MCF 10A (cell line): Measurements from ENCODE around the gene PPM1J. TPM values are rescaled to one million over a fixed set of nuclear protein-coding genes. Genes with fewer than 3 reads are reported as not detected.
A peak's percentile ranks its signal among the peaks of the same experiment; 100 is the strongest.

Source experiments
- BruUV-seq: library from RNA; stranded (reverse); fragments of 400-500 nt; replicated peaks from 2 replicates; lab custom pipeline; 2021; lab: Mats Ljungman, UMichigan
- CTCF ChIA-PET: fragments of 300-600 bp; sonication (Branson Sonifier 250); formaldehyde crosslinking; extraction: SDS; loops from one replicate; lab custom pipeline; 2021; ENCODE audit warnings: antibody characterized with exemption, inconsistent platforms; lab: Yijun Ruan, JAX
- POLR2A ChIA-PET: fragments of 300-600, 350-650 bp; sonication (Branson Sonifier 250); formaldehyde crosslinking; extraction: SDS; loops from one replicate; lab custom pipeline; 2020; ENCODE audit warnings: antibody characterized with exemption, inconsistent platforms; lab: Yijun Ruan, JAX
- DNase-seq: peaks from one replicate; pipeline ENCODE4 v3.0.0-alpha.2; 2018; ENCODE audit not compliant: unreplicated experiment
- H3K27ac Mint-ChIP-seq: one replicate; pipeline ENCODE4 v1.8.0; 2022; ENCODE audit warnings: mild to moderate bottlenecking, low read depth, mixed read lengths; ENCODE audit not compliant: unreplicated experiment
- H3K27me3 Mint-ChIP-seq: one replicate; pipeline ENCODE4 v1.8.0; 2022; ENCODE audit warnings: mixed read lengths; ENCODE audit not compliant: insufficient read depth, unreplicated experiment
- H3K36me3 Mint-ChIP-seq: one replicate; pipeline ENCODE4 v1.8.0; 2022; ENCODE audit warnings: mild to moderate bottlenecking, moderate library complexity, mixed read lengths; ENCODE audit not compliant: insufficient read depth, unreplicated experiment
- H3K4me1 Mint-ChIP-seq: one replicate; pipeline ENCODE4 v1.8.0; 2022; ENCODE audit warnings: mixed read lengths; ENCODE audit not compliant: insufficient read depth, unreplicated experiment
- H3K4me3 Mint-ChIP-seq: one replicate; pipeline ENCODE4 v1.8.0; 2022; ENCODE audit warnings: mild to moderate bottlenecking, moderate library complexity, mixed read lengths; ENCODE audit not compliant: unreplicated experiment
- H3K9me3 Mint-ChIP-seq: one replicate; pipeline ENCODE4 v1.8.0; 2022; ENCODE audit warnings: mixed read lengths; ENCODE audit not compliant: unreplicated experiment
- intact Hi-C: fragments of 100-400 bp; cut with micrococcal nuclease; formaldehyde crosslinking; loops from 2 replicates; pipeline ENCODE4 v1.14.1; 2022
- total RNA-seq: library from RNA; stranded (reverse); gene quantifications from 2 replicates; pipeline ENCODE4 v1.2.3, GENCODE V29; 2022
- TF ChIP-seq, protein P1 (sequence below): fragments of 200-600 bp; IDR thresholded peaks from one replicate; pipeline ENCODE4 v1.8.0; 2022; ENCODE audit warnings: antibody characterized with exemption, mild to moderate bottlenecking; ENCODE audit not compliant: unreplicated experiment

Gene PPM1J
- total RNA-seq, 1 experiment from 2014 or later: 1.5 TPM

DNA sequence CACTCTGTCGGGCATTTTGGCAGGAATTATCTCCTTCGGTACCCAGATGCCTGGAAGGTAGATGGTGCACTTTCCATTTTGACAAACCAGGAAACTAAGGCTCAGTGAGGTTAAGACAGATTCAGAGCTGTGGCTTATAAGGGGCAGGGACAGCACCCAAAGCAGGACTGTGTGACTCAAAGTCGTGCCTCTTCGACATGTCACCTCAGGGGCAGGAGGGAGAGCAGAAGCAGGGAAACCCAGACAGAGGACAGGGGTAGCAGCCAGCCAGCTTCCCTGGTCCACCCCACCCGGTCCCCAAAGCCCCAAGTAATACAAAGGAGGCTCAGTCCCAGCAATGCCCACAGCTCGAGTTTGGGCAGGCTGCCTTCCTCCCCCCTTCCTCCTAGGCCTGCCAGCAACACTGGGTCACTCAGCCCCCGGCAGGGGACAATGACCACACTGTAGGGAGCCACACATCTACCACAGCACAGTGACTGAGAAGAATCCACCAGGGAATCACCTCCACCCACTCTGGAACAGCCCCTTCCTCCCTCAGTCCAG is 10.7 kb downstream of the PPM1J start:
- intact Hi-C loops: no loop called here

DNA sequence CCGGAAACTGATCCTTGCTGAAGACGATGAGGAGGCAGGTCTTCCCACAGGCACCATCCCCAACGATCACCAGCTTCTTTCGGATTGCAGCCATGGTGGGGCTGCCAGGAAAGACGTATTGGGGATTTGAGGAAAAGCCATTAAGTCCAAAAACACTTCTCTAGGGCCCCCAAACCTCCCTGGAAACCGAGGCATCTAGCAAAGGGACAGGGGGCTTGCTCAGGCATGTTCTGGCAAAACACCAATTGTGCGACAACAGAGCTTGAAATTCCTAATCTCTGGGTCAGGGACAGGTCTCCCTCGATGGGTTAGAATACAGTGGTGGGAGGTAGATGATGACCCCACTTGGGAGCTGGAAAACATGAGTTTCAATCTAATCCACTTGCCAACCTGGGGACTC is 11.4 kb downstream of the PPM1J start:
- Mint-ChIP-seq H3K36me3 (peaks cover 49% of the 10 kb centered on the region), H3K9me3 (no peaks in the 10 kb centered on the region), H3K4me3 (peak overlapping the region; percentile 78), H3K27me3 (no peaks in the 10 kb centered on the region), H3K27ac (peak overlapping the region; percentile 39), H3K4me1 (peaks cover 66% of the 10 kb centered on the region)
- DNase-seq: no peak
- no TSS peak for BruUV-seq
- POLR2A ChIA-PET: interaction anchor here (0.5 to 7.7 kb wide), 9 partner anchors 16 to 1353 kb away, joined by 3 to 75 read pairs (median 7); partner anchors contain the start of genes CAPZA1, CTTNBP2NL, MOV10 and ST7L
- TF ChIP-seq, protein P1, sequence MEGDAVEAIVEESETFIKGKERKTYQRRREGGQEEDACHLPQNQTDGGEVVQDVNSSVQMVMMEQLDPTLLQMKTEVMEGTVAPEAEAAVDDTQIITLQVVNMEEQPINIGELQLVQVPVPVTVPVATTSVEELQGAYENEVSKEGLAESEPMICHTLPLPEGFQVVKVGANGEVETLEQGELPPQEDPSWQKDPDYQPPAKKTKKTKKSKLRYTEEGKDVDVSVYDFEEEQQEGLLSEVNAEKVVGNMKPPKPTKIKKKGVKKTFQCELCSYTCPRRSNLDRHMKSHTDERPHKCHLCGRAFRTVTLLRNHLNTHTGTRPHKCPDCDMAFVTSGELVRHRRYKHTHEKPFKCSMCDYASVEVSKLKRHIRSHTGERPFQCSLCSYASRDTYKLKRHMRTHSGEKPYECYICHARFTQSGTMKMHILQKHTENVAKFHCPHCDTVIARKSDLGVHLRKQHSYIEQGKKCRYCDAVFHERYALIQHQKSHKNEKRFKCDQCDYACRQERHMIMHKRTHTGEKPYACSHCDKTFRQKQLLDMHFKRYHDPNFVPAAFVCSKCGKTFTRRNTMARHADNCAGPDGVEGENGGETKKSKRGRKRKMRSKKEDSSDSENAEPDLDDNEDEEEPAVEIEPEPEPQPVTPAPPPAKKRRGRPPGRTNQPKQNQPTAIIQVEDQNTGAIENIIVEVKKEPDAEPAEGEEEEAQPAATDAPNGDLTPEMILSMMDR: no peak
- intact Hi-C loops: no loop called here
- CTCF ChIA-PET: interaction anchor here (0.8 to 2.1 kb wide), 5 partner anchors 13 to 312 kb away, joined by 3 to 14 read pairs (median 5); partner anchors contain the start of gene MOV10

More for the DNA sequence above, 10.7 kb downstream of the PPM1J start:
- BruUV-seq: no TSS peak
- TF ChIP-seq, protein P1: no peak
- no peak for DNase-seq
- H3K36me3 Mint-ChIP-seq: peaks cover 41% of the 10 kb centered on the region
- no peaks in the 10 kb centered on the region for H3K27me3 Mint-ChIP-seq
- ChIA-PET POLR2A (interaction anchor here (0.6 to 7.7 kb wide), 19 partner anchors 10 to 368 kb away, joined by 3 to 75 read pairs (median 5); partner anchors contain the start of genes CAPZA1, CTTNBP2NL, LRIG2 and MOV10), CTCF (interaction anchor here (0.7 to 2.1 kb wide), 7 partner anchors 9 to 313 kb away, joined by 3 to 14 read pairs (median 5); partner anchors contain the start of gene MOV10)
- H3K27ac Mint-ChIP-seq: peak overlapping the region; percentile 91
- H3K4me3 Mint-ChIP-seq: peak overlapping the region; percentile 78
- peaks cover 59% of the 10 kb centered on the region for H3K4me1 Mint-ChIP-seq
- no peaks in the 10 kb centered on the region for H3K9me3 Mint-ChIP-seq

DNA sequence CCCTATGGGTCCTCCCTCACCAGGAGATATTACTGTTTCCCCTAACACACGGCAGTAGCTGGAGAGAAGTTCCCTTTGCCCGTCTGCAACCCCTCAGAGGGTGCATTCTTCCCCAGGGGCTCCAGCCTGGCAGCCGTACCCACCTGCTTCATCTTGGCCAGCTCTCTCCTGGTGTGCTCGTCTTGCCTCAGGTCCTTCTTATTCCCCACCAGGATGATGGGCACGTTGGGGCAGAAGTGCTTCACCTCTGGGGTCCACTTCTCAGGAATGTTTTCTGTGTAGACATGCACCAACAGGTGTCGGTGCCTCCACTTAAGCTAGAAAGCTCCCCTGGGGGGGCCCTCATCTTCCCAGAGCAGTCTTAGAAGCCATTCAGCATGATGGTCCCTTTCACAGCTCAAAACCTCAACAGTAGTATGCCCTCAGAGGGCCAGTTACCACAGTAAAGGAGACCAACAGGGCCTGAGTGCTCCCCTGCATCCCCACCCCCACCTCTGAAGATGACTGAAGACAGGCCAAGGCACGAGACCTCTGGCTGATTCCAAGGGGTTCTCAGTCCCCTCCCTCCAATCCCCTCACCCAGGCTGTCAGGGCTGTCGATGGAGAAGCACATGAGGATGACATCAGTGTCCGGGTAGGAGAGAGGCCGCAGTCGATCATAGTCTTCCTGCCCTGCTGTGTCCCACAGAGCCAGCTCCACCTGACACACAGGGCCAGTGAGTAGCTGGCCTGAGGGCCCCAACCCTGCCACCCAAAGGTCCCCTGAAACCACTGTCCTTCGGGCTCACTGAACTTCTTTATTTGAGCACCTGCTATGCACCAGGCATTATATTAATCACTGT is 12.5 kb downstream of the PPM1J start:
- ChIA-PET POLR2A (interaction anchor here (0.8 to 7.7 kb wide), 4 partner anchors 15 to 308 kb away, joined by 3 to 75 read pairs (median 54); partner anchors contain the start of genes CTTNBP2NL and MOV10), CTCF (interaction anchor here (0.7 to 1.4 kb wide), 3 partner anchors 14 to 102 kb away, joined by 3 to 8 read pairs (median 5); no protein-coding TSS in a partner anchor)
- no peak for DNase-seq
- no TSS peak for BruUV-seq
- Mint-ChIP-seq H3K27ac (peak overlapping the region; percentile 39), H3K27me3 (no peaks in the 10 kb centered on the region), H3K4me1 (peaks cover 63% of the 10 kb centered on the region), H3K9me3 (no peaks in the 10 kb centered on the region), H3K4me3 (no peak overlapping the region), H3K36me3 (peaks cover 53% of the 10 kb centered on the region)
- intact Hi-C loops: no loop called here
- TF ChIP-seq, protein P1: no peak

DNA sequence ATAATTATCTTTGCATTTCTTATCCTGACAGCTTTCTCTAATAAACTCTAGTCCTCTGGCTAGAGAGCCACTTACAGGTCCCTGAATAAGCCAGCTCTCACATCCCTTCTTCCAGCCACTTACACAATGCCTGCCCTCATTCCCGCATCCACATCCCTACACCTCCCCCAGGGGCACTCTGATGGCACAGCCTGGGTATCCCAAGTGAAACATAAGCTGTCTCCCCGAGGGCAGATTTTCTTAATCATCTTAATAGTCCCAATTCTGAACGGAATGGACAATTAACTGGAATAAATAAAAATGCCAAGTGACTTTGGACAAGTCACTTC is 13.1 kb downstream of the PPM1J start:
- POLR2A ChIA-PET: interaction anchor here (0.8 to 7.7 kb wide), 4 partner anchors 15 to 307 kb away, joined by 3 to 75 read pairs (median 54); partner anchors contain the start of genes CTTNBP2NL and MOV10

More for the DNA sequence above, 13.1 kb downstream of the PPM1J start:
- CTCF ChIA-PET: interaction anchor here (0.7 kb wide), 2 partner anchors 74 to 102 kb away, joined by 3 to 5 read pairs; no protein-coding TSS in a partner anchor
- H3K36me3 Mint-ChIP-seq: peaks cover 53% of the 10 kb centered on the region
- H3K27ac Mint-ChIP-seq: peak overlapping the region; percentile 27
- peaks cover 59% of the 10 kb centered on the region for H3K4me1 Mint-ChIP-seq
- TF ChIP-seq, protein P1: no peak
- no TSS peak for BruUV-seq
- no peaks in the 10 kb centered on the region for H3K9me3 Mint-ChIP-seq
- no peaks in the 10 kb centered on the region for H3K27me3 Mint-ChIP-seq
- no peak overlapping the region for H3K4me3 Mint-ChIP-seq
- no peak for DNase-seq
- intact Hi-C loops: no loop called here
